Fibroblast of skin of left quadriceps (primary cell): ENCODE measurements around the gene NOP10.
"Not testable (repeated sequence)": the region's sequence is repeated elsewhere in the genome, so short reads cannot be mapped to it uniquely, and the experiment has no call there.

ENCODE experiments used
- DNase-seq, 2 experiments: peaks; one replicate each; pipeline ENCODE4 v3.0.0-alpha.2; 2013; ENCODE audit warnings: low read depth in 2 of 2

The NOP10 gene

DNA sequence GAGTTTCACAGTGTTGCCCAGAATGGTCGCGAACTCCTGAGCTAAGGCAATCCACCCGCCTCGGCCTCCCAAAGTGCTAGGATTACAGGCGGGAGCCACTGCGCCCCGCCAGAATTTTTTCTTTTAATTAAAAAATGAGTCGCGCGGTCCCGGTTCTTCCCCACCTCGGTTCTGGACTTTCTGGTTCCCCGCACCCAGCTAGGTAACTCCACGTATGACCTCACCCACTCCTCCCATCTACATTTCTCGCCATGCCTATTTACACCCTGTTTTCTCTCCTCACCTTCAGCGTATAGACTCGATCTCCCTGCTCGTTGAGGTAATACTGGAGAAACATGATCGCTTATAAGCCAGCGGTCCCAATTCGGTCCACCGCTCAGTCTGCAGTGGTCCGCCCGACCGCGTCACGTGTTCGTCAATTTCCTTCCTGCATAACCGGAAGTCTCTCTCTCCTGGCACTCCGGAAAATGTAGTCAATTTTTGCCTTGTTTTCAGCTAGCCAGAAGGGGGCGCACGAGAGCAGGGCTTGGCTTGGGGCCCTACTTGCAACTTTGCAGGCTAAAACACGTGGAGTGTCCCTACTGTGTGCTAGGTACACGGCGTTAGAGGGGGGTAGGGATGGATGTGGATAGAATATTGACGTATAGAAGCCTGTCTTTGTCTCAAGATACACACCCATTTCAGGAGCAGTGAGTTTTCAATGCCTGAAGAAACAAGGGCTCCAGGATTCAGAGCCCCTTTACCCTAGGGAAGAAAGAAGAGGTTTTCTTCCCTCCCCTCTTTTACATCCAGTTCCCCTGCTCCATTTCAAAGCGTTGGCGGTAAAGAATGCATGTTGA, at the start of gene NOP10, which contains the start of gene NUTM1:
Gene NOP10 (minus strand): TSS at position 400 of the 839 bp plus-strand sequence. CDS start 63 bp downstream, at position 337.
Gene NUTM1 (plus strand): TSS at position 579 of the 839 bp plus-strand sequence. CDS start 382 bp downstream, outside the sequence.
- peak; percentile 75 for DNase-seq

DNA sequence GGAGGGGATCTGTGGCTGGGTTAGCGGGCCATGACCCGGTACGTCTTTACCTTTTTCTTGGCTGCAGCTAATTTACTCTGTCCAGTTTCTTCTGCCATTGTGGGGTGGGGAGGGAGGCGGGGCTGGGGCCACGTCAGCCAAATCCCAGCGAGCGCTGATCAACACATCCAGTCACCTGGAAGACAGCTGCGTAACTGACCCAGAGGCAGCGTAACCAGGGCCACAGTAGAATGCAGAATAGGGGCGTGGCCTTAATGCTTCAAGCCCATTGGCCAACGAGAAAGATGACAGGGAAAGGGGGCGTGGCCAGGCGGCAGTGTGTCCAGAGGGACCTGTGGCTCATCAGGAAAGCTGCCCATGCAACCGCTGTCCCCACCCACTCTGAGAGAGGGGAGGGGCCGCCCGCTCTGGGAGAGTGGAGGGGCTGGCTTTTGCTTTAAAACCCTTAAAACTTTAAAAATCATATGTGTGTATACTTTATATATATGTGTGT, 46.7 kb upstream of the NOP10 start:
- not testable (repeated sequence) for DNase-seq

DNA sequence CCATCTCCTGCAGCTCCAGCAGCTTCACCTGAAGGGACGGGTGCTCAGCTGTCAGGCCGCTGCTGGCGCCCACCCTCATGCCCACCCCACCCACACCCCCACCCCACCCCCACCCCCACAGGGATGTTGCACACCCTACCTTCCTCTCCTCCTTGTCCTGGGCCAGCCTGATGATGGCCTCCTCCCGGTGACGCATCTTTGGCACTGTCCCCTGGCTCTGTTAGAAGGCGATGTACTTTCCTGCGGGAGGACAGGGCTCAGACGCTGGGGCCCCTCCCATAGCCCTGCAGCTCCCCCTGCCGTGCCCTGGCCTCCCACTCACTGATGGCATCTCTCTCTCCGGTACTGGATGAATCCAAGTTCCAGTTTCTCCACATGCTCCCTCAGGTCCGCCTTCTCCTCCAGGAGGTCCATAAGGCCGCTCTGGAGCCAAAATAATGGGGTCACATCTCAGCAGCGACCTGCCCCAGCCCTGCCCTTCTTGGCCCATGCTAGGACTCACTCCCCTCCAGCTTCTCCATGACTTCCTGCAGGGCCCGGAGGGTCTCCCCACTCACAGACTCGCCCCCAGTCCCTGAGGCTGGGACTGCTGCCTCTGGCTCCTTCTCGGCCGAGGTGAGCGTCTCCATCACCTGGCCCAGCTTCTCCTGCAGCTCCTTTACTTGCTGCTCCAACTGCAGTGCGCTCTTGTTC, 39.0 kb upstream of the NOP10 start:
- not testable (repeated sequence) for DNase-seq

DNA sequence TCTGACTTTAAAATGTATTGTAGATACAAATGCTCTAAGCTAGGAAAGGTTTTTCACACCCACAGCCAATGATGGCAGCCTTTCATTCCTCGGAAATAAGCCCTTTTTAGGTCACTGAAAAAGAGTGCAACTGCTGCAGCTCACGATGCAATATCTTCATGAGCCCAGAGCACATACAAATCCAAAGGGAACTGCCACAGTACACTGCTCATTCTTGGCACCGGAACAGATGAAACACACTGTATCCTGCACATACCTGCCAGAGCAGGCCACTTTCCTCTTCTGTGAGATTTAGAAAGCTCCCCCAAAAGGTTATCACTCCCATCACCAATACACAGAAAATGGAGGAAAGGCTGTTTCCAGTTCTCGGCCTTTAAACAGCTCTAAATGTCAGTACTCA, 37.6 kb upstream of the NOP10 start:
- DNase-seq, result not testable (repeated sequence)

DNA sequence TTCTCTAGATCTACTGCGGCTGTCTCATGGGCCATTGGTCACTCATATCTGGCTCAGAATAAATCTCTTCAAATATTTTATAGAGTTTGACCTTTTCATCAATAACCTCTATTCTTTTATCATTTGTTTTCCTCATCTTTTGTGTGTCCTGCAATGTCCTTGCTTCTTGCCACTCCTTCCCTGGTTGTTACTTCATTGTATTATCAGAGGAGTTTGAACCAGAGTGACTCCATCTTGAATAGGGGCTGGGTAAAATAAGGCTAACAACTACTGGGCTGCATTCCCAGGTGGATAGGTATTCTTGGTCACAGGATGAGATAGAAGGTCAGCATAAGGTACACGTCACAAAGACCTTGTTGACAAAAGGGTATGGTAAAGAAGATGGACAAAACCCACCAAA, 33.9 kb upstream of the NOP10 start:
- no peak for DNase-seq

DNA sequence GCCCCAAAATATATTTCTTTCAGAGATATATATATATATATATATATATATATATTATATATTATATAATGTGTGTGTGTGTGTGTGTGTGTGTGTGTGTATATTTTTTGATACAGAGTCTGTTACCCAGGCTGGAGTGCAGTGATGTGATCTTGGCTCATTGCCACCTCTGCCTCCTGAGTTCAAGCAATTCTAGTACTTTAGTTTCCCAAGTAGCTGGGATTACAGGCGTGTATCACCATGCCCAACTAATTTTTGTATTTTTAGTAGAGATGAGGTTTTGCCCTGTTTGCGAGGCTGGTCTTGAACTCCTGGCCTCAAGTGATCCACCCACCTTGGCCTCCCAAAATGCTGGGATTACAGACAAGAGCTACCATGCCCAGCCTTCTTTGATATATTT, 32.6 kb upstream of the NOP10 start:
- DNase-seq, result not testable (repeated sequence)

DNA sequence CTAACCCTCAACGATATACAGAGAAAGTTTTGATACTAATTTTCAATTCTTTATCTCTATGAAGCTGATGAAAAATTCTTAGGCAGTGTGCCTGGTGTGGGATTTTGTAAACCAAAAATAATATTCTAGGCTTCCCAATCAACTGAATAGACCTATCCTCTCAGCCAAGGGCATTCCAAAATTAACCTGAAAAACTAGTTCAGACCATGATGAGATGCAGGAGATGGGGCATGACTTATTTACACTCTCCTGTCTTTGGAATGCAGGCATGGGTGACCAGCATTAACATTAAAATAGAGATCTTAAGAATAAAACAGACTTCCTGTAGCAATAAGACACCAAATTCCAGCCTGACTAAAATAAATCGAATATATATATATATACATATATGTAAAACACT, 31.9 kb upstream of the NOP10 start:
- no peak for DNase-seq

DNA sequence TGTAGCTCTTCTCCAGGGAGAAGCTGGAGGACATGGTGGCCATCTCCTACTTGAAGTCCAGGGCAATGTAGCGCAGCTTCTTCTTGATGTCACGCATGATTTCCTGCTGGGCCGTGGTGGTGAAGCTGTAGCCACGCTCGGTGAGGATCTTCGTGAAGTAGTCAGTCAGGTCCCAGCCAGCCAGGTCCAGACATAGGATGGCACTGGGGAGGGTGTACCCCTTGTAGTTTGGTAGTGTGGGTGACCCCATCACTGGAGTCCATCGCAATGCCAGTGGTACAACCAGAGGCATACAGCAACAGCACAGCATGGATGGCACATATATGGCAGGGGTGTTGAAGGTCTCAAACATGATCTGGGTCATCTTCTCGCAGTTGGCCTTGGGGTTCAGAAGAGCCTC, 31.0 kb upstream of the NOP10 start:
- no peak for DNase-seq

DNA sequence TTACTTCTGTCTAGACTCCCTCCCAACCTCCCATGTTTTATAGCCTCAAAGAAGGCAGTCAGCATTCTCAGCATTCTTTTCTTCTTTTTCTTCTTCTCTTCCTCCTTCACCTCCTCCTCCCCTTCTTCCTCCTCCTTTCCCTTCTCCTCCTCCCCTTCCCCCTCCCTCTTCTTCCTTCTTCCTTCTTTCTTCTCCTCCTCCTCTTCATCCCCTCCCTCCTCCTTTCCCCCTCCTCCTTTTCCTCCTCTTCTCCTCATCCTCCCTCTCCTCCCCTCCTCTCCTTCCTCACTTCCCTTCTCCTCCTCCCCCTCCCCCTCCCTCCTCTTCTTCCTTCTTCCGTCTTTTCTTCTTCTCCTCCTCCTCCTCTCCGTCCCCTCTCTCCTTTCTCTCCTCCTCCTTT, 27.7 kb upstream of the NOP10 start:
- no peak for DNase-seq

DNA sequence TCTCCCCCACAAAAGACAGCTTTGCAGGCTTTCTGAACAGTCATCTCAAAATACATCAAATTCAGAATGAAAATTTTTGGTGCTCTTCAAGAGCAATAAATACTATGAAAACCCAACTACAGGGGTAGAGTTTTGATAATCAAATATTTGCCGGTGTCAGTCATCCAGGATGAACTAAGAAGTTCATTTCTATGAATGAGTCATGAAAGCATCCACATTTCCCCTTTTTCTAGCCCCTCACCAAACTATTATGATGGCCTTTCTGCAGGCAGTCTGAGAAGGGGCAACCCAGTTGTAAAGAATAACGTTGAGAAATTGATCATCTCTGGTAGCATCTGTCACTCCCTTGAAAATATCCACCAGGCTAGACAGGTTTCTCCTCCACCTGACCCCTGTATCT, 27.2 kb upstream of the NOP10 start:
- DNase-seq, result no peak

DNA sequence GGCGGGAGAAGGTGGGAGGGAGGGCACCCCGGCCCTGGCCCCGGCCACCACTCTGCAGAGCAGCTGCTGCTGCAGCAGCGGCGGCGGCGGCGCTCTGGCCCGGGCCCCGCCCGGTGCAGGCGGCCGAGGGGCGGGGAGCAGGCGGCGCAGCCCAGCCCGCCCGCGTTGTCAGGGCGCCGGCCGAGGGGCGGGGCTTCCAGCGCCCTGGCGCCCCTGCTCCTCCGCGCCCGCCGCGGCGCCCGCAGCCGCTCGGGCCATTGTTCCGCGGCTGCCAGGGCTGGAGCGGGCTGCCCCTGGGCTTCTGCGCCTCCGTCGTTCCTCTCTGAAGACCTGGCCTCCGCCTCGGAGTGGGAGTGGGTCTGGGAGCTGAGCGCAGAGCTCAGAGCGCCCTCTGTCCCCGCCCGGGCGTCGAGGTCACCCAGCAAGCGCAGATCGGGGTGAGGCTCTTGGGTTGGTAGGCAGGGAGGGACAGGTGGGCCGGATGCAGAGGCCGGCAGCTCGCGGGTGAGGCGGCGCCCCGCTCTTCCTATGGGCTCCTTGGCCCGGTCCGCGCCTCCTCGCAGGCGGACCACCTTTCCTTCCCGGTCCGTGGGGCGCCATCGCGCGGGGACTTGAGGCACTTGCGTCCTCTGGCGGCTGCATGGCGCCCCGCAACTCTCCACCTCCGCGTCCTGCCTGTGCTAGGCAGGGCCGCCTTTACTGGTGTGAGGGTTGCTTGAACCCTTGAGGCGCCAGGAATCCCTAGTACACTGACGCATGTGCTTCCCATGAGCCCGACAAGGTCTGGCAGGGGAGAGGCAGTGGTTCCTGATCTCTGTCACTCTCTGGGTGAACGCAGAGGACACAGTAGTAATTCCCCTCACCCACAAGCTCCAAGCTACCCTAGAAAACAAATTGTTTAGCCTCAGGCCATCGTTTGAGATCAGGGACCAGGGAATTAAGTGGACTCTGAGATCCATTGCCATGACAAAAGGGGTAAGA, 24.5 kb upstream of the NOP10 start, which contains the start of gene LPCAT4:
Gene LPCAT4 (minus strand): TSS at position 96 of the 981 bp plus-strand sequence. CDS start 96 bp downstream, outside the sequence.
- peak; percentile 57 to 64 for DNase-seq

DNA sequence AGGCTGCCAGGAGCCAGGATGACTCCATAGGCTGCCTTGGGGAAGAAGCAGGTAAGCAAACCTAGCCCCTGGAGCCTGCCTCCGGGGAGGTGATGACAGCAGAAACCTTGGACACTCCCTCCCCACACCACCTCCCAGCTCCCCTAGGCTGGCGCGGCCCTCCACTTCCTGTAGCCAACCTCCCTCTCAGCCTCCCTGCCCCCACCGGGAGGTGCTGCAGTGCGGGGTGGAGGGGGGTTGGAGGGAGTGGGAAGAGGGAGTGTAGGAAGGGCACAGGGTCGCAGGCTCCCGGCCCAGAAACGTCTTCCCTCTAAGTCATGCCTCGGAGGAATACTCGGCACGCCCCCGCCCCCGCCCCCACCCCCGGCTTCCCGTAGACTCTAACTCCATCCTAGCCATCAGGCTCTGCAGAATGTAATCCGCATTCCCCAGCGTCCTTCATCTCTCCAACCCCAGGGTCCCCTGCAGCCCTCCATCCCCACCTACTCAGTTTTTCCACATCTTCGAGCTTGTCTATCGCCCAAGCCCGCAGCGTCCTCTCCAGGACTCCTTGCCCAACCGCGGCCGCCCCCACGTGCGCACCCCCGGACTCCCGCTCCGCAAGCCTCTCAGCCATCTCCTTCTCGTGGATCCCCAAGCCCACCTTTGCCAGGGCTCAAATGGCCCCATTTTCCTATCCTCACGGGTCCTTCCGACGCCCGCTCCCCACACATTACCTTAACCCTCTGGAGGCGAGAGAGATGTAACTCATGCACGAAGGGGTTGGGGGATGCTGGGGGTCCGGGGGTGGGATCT, 23.5 kb upstream of the NOP10 start:
- peak in 1 of 2 experiments; percentile 13 for DNase-seq

DNA sequence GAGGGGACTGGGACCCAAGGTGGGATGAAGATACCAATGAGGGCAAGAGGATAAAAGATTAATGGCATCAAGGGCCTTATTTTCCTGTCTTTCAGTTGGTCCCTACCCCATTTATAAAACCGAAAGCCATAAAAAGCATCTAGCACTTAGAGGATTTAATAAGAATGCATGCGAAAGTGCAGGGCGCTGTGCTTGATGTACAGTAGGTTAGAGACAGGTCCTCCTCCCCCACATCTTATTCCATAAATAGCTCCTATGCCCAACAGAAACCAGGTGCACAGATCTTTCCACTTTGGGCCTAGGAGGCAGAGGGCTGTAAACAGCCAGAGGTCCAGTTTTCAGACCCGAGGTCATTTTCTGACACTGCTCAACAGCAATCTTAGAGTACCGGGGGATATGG, 22.9 kb upstream of the NOP10 start:
- DNase-seq, result no peak

DNA sequence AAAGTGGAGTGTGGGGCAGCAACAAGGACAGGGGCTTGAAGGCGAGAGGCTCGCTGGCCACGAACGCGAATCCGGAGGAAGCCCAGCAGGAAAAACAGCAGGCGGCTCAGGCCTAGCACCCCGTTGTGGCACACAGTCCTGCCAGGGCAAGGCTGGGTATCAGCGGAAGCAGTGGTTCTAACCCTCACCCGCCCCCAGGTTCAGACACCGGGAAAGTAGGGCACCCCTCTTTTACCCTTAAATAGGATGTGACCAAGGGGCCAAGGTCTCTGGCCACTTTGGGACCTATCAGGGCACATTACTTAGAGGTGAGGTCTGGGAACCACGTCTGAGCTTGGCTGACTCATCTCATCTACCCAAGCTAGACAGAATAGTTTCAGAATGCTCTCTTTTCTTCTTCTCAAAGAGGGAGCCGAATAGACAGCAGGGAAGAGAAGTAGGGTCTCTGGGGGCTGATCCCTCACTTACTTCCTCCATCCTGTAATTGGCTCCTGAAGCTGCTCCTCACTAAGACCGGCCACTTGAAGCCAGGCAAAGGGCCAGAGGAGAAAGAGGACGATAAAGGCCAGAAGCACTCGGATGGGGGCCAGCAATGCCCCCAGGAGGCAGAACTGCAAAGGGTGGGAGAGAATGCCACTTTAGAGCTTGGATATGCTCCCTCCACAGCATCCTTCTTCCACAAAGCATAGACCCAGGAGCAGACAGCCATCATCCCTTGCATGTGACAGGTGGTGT, 22.3 kb upstream of the NOP10 start:
- DNase-seq, result no peak

DNA sequence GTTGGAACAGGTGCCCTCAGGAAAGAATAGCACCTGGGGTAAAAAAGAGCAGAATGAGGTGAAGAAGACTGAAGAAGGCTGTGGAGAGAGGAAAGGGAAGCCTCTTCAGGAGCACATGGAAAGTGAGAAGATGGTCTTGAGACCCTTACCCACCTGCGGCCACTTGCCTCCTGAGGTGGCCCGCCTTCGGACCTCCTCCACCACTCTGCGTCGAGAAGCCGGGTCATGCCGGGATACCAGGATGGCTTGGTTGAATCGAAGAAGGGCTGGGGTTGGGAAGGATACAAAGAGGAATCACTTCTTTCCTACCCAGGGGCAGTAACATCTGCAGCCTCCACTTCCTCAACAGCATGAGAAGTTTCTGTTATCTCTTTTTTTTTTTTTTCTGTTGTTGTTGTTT, 21.1 kb upstream of the NOP10 start:
- no peak for DNase-seq

DNA sequence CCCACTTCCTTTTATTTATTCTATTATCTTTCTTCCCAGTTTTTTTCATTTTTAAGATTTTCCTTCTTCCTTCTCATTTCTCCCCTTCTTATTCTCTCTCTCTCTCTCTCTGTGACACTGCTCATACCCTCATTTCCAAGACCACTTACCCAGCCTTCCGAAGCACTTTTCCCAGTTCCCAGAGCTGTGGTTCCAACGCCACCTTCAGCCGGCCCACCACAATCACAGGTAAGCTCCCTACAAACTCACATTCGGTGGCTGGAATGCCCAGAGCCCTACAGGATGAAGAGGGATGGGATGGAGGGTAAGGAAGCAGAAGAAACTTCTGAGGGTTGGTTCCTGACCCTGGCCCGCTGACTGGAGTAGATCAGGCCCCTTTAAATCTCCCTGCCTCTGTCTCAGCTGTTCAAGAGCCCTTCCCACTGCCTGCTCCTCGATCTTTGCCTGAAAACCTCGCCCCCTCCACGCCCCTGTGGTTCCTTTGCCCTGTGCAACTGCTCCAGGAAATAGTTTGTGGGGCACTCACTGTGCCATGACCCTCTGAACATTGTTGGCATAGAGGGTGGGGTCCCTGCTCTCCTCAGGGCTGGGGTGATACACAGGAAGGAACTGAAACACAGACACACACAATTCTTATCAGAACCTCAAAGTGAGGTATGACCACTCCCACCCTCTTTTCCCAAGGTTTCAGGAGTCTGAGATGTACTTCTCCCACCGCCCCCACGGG, 19.3 kb upstream of the NOP10 start:
- DNase-seq, result no peak

DNA sequence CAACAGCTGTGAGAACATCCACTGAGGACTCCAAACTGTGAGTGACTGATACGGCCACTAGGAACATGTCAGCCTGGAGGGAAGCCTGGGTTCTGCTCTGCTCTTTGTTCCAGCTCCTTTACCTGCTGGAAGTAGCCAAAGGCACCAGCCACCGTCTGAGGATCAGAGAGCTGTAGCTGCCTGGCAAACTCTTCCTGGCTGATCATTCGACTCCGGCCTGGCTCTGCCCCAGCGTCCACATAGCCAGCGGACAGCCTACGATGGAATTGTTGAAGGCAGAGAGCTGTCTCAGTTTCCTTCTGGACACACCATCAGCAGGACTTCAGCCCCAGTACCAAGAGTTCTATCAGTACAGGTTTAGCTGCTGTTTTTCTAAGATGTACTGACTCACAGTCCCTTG, 18.3 kb upstream of the NOP10 start:
- no peak for DNase-seq

DNA sequence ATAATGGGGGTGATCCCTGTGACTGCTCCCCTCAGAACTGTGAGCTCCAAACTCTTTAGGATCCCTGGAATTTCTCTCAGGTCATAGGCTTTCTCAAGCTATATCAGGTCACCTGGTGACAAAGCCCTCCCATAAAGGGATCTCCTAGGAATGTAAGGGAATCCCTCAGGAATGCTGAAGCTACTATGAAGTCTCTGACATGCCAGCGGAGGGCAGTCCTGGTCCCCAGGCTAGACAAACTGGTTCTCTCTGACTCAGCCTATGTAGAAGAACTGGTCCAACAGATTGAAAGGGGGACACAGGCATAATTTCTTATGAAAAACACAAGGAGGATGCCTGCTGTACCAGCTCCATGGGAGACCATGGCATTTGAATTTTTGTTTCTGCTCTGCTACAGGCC, 17.4 kb upstream of the NOP10 start:
- no peak for DNase-seq

DNA sequence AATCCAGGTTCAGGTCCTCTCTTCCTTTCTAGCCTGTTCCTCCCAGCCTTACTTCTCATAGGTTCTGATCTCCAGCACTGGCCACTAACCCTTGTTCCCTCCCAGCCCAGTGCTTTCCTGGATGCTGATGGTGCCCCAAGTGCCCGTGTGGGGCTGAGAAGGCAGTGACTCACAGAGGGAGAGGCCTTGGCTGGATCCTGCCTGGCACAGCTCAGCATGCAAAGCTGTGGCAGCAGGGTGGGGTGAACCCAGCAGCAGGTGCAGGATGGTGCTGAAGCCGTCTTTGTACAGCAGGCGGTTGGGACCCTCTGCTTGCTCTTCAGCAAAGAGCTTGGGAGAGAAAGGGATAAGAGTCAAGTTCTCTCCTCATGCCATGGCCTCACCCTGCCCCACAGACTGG, 16.5 kb upstream of the NOP10 start:
- DNase-seq, result no peak
